H1 (cell line): ENCODE measurements around the gene SKIDA1. TPM values are rescaled to one million over a fixed set of nuclear protein-coding genes. Genes with fewer than 3 reads are reported as not detected.

Source experiments
- CTCF ChIA-PET: fragments of 300-600 bp; sonication (Branson Sonifier 250); formaldehyde crosslinking; loops from one replicate; lab custom pipeline; 2021; ENCODE audit not compliant: partially characterized antibody; lab: Charles Lee
- POLR2A ChIA-PET: fragments of 300-600 bp; sonication (Branson Sonifier 250); formaldehyde crosslinking; loops from one replicate; lab custom pipeline; 2021; ENCODE audit warnings: inconsistent platforms; ENCODE audit not compliant: partially characterized antibody; lab: Charles Lee
- DNase-seq, 2 experiments: peaks; one replicate each; pipeline versions ENCODE4 v3.0.0 to v3.0.0-alpha.2; 2010 to 2022; ENCODE audit warnings: low spot score in 2 of 2, low read depth in 1 of 2, mixed read lengths in 1 of 2
- FAIRE-seq: peaks from 2 replicates; lab custom pipeline; 2011; peaks lifted over from hg19 to GRCh38; lab: Jason Lieb, UNC
- H2AFZ ChIP-seq: 2 replicates; pipeline ENCODE4 v1.8.1; 2012; ENCODE audit warnings: low read length, inconsistent platforms
- H2AK5ac ChIP-seq: 2 replicates; pipeline ENCODE4 v1.6.1; 2013; ENCODE audit warnings: low read depth, low read length
- H2BK120ac ChIP-seq: replicated peaks from 2 replicates; pipeline ENCODE3; 2013; ENCODE audit warnings: low read depth, low read length, inconsistent platforms
- H2BK12ac ChIP-seq: 2 replicates; pipeline ENCODE4 v1.6.1; 2013; ENCODE audit warnings: low read depth, low read length
- H2BK15ac ChIP-seq: 2 replicates; pipeline ENCODE4 v1.6.1; 2013; ENCODE audit warnings: low read length
- H2BK20ac ChIP-seq: 2 replicates; pipeline ENCODE4 v1.6.1; 2013; ENCODE audit warnings: low read length
- H2BK5ac ChIP-seq: 2 replicates; pipeline ENCODE4 v1.6.1; 2013; ENCODE audit warnings: low read depth, low read length
- H3K14ac ChIP-seq: 2 replicates; pipeline ENCODE4 v1.6.1; 2013; ENCODE audit warnings: inconsistent platforms; ENCODE audit not compliant: insufficient read length
- H3K18ac ChIP-seq: 2 replicates; pipeline ENCODE4 v1.6.1; 2013; ENCODE audit warnings: low read length; ENCODE audit errors: extremely low read depth
- H3K23ac ChIP-seq: 2 replicates; pipeline ENCODE4 v1.6.1; 2013; ENCODE audit warnings: inconsistent platforms; ENCODE audit not compliant: insufficient read length
- H3K23me2 ChIP-seq: 2 replicates; pipeline ENCODE4 v1.6.1; 2013; ENCODE audit warnings: low read depth, low read length
- H3K27ac ChIP-seq: 2 replicates; pipeline ENCODE4 v1.6.1; 2011; ENCODE audit warnings: low read depth, low read length, inconsistent platforms
- H3K27me3 ChIP-seq, 4 experiments: replicated peaks in 1 of 4; 1 replicate in 1 of 4; 2 replicates in 3 of 4; pipeline versions ENCODE4 v1.6.1 to v1.8.1; 2011 to 2013; ENCODE audit warnings: low read length in 3 of 4, mild to moderate bottlenecking in 3 of 4, inconsistent platforms in 2 of 4, mixed read lengths in 2 of 4, moderate library complexity in 1 of 4; ENCODE audit not compliant: control insufficient read depth in 3 of 4, insufficient read depth in 3 of 4; ENCODE audit errors: extremely low read depth in 1 of 4
- H3K36me3 ChIP-seq, 4 experiments: 2 replicates each; pipeline versions ENCODE4 v1.6.1 to v1.8.1; 2011 to 2013; ENCODE audit warnings: mild to moderate bottlenecking in 4 of 4, low read length in 3 of 4, moderate library complexity in 2 of 4, control low read depth in 1 of 4, inconsistent platforms in 1 of 4; ENCODE audit not compliant: insufficient read depth in 4 of 4, control insufficient read depth in 2 of 4
- H3K4ac ChIP-seq: replicated peaks from 2 replicates; pipeline ENCODE3; 2013; ENCODE audit warnings: low read length, low read depth, mixed read lengths, inconsistent platforms; ENCODE audit not compliant: insufficient read length
- H3K4me1 ChIP-seq, 4 experiments: replicated peaks in 1 of 4; 1 replicate in 1 of 4; 2 replicates in 3 of 4; pipeline versions ENCODE4 v1.6.1 to v1.8.1; 2011 to 2013; ENCODE audit warnings: low read length in 3 of 4, inconsistent platforms in 2 of 4, mixed read lengths in 1 of 4; ENCODE audit not compliant: insufficient read depth in 4 of 4, control insufficient read depth in 3 of 4
- H3K4me2 ChIP-seq, 2 experiments: 2 replicates each; pipeline versions ENCODE4 v1.6.1 to v1.8.1; 2011 to 2013; ENCODE audit warnings: low read depth in 2 of 2, low read length in 2 of 2, control low read depth in 1 of 2, inconsistent platforms in 1 of 2, mild to moderate bottlenecking in 1 of 2; ENCODE audit not compliant: insufficient read depth in 1 of 2
- H3K4me3 ChIP-seq, 4 experiments: fragments of 200-600, 300-600 bp in 1 of 4; sonication (generic), shearing (Covaris generic), sonication (Bioruptor Twin) in 1 of 4; 2 replicates each; pipeline versions ENCODE4 v1.5.1 to v1.8.1; 2011 to 2016; ENCODE audit warnings: low read length in 4 of 4, low read depth in 3 of 4, control low read depth in 2 of 4, inconsistent platforms in 2 of 4, mild to moderate bottlenecking in 2 of 4, mixed read lengths in 1 of 4, moderate library complexity in 1 of 4; ENCODE audit not compliant: insufficient read depth in 2 of 4; ENCODE audit errors: extremely low read depth in 1 of 4
- H3K56ac ChIP-seq: replicated peaks from 2 replicates; pipeline ENCODE3; 2013; ENCODE audit warnings: low read depth, mild to moderate bottlenecking, mixed read lengths, low read length, inconsistent platforms; ENCODE audit not compliant: insufficient read length
- H3K79me1 ChIP-seq: 2 replicates; pipeline ENCODE4 v1.6.1; 2013; ENCODE audit warnings: low read depth, low read length, control low read depth
- H3K79me2 ChIP-seq, 2 experiments: 2 replicates each; pipeline versions ENCODE4 v1.6.1 to v1.8.1; 2012 to 2013; ENCODE audit warnings: low read length in 2 of 2, mild to moderate bottlenecking in 2 of 2, inconsistent platforms in 1 of 2; ENCODE audit not compliant: insufficient read depth in 2 of 2, control insufficient read depth in 1 of 2
- H3K9ac ChIP-seq, 4 experiments: replicated peaks in 1 of 4; 1 replicate in 1 of 4; 2 replicates in 3 of 4; pipeline versions ENCODE4 v1.6.1 to v1.8.1; 2011 to 2013; ENCODE audit warnings: low read depth in 3 of 4, low read length in 3 of 4, control low read depth in 2 of 4, mild to moderate bottlenecking in 2 of 4, moderate library complexity in 2 of 4, inconsistent platforms in 1 of 4; ENCODE audit errors: extremely low read depth in 1 of 4
- H3K9me3 ChIP-seq, 2 experiments: 2 replicates each; pipeline versions ENCODE4 v1.6.1 to v1.8.1; 2012 to 2013; ENCODE audit warnings: mild to moderate bottlenecking in 2 of 2, moderate library complexity in 2 of 2, control low read depth in 1 of 2, inconsistent platforms in 1 of 2, low read depth in 1 of 2, low read length in 1 of 2, mixed read lengths in 1 of 2; ENCODE audit not compliant: insufficient read depth in 2 of 2
- H4K20me1 ChIP-seq, 2 experiments: replicated peaks in 1 of 2; 2 replicates each; pipeline versions ENCODE3 to v1.8.1; 2011 to 2013; ENCODE audit warnings: inconsistent platforms in 2 of 2, low read length in 2 of 2, mild to moderate bottlenecking in 1 of 2; ENCODE audit not compliant: insufficient read depth in 2 of 2, control insufficient read depth in 1 of 2
- H4K5ac ChIP-seq: 2 replicates; pipeline ENCODE4 v1.6.1; 2013; ENCODE audit warnings: low read length, low read depth, mixed read lengths, inconsistent platforms; ENCODE audit not compliant: insufficient read length
- H4K8ac ChIP-seq: 2 replicates; pipeline ENCODE4 v1.8.0; 2013; ENCODE audit warnings: mild to moderate bottlenecking, moderate library complexity, low read length, inconsistent platforms; ENCODE audit not compliant: insufficient read depth; ENCODE audit errors: extremely low read depth
- H4K91ac ChIP-seq: replicated peaks from 2 replicates; pipeline ENCODE3; 2013; ENCODE audit warnings: low read length, mixed read lengths, inconsistent platforms; ENCODE audit not compliant: insufficient read length
- CEBPB ChIP-seq: IDR thresholded peaks from 2 replicates; pipeline ENCODE4 v1.6.1; 2012; ENCODE audit warnings: low read depth, low read length
- SIN3A ChIP-seq, 2 experiments: IDR thresholded peaks in 1 of 2; conservative IDR thresholded peaks in 1 of 2; 2 replicates each; pipeline ENCODE4 v1.6.1; 2011 to 2012; ENCODE audit warnings: low read length in 2 of 2, improper control_type of control experiment in 1 of 2, low read depth in 1 of 2, mild to moderate bottlenecking in 1 of 2
- SP4 ChIP-seq: IDR thresholded peaks from 2 replicates; pipeline ENCODE4 v1.6.1; 2012; ENCODE audit warnings: low read length, inconsistent platforms
- TEAD4 ChIP-seq: IDR thresholded peaks from 2 replicates; pipeline ENCODE4 v1.6.1; 2012; ENCODE audit warnings: low read depth, low read length, inconsistent platforms, mixed read lengths
- WGBS, 2 experiments: shearing (Covaris generic) in 1 of 2; methylation state at CpG; one replicate each; pipeline versions ENCODE4 v1.1.6 to v1.1.7; 2013 to 2015; ENCODE audit warnings: low lambda C conversion rate in 2 of 2, mixed read lengths in 2 of 2, inconsistent platforms in 1 of 2, low coverage in 1 of 2, missing lambda C conversion rate in 1 of 2; ENCODE audit not compliant: insufficient replicate concordance in 2 of 2, insufficient coverage in 1 of 2, insufficient read length in 1 of 2; ENCODE audit errors: extremely low coverage in 1 of 2, missing lambda C conversion rate in 1 of 2; 5-methylcytosine and 5-hydroxymethylcytosine counted together
- polyA plus RNA-seq, 7 experiments: library from polyadenylated mRNA; depleted of rRNA in 3 of 7; stranded (reverse) in 5 of 7; unstranded in 2 of 7; fragments of >200 nt in 5 of 7; fragments of 200-250 nt in 2 of 7; gene quantifications; 1 replicate in 5 of 7; 2 replicates in 1 of 7; 4 replicates in 1 of 7; pipeline versions ENCODE4 v1.2.1 to v1.2.3, GENCODE V29; 2011 to 2013; ENCODE audit warnings: missing spikeins in 2 of 7, mixed read lengths in 2 of 7
- total RNA-seq: library from RNA; stranded (reverse); fragmentation: NEBNext Ultra II Directional; extraction: Animal tissue kit (Norgen Biotek cat#: 25700); gene quantifications from 2 replicates; pipeline ENCODE4 v1.2.1, GENCODE V29; 2021

Gene SKIDA1
- total and polyA plus RNA-seq, 2 of the 8 experiments (the other 6 are each of a cell fraction or from before 2014, with no cell fraction given), result 1.5 to 8.0 TPM

DNA sequence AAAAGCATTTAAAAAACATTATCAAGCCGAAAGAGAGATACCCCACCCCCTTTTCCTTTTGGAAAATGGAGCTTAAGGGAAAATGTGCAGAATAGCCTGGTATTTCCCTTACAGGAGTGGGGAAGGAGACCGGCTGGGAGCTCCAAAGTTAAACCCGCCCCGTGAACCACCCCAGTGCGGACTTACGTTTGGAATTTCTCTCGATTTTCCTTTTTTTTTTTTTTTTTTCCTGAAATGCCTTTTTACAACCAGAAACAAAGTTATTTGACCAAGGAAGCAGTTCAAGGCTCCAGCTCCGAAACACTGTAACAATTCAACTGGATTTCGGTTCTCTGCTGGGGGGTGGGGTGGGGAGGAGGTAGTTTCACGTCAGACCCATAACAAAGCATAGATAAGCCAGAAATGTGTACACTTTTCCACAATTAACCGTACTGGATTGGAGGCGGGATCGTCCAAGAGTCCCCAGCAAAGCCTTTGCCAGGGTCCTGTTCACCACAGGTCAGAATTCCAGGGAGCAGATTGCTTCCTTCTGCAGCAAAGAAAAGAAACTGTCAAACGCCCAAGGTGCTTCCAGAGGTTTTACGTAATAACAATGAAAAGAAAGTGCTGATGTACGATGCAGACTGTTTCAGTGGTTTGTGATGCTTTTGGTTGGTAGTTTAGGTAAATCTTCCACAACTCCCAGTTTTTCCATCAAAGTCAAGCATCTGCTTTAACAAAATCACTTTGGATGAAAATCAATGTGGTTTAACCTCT is 6.7 kb downstream of the SKIDA1 start:
- H2BK12ac ChIP-seq, result peak overlapping the region; percentile 53; the same call in 1 of the 2 replicates
- H3K4me3 ChIP-seq, result peak overlapping the region; percentile 66 to 90 (median 83)
- H4K8ac ChIP-seq, result no peak overlapping the region
- H3K4me1 ChIP-seq, result peaks cover 16 to 37% (median 26%) of the 10 kb centered on the region in 4 experiments
- WGBS, 2 experiments, result 3% methylated on average over 15 of the region's 16 CpGs; no CpG with 5 or more reads in 1 of the 2 experiments
- H4K5ac ChIP-seq, result no peak overlapping the region
- no peak overlapping the region for H2BK15ac ChIP-seq
- peak overlapping the region in 1 of 4 experiments; percentile 45; a peak in 1 of 7 replicates for H3K9ac ChIP-seq
- H3K4me2 ChIP-seq, result peak overlapping the region; percentile 96 to 100
- H2BK20ac ChIP-seq, result no peak overlapping the region; the same call in none of the 2 replicates
- no peak overlapping the region for H3K23ac ChIP-seq
- DNase-seq, result no peak
- H3K14ac ChIP-seq, result no peak overlapping the region
- no peaks in the 10 kb centered on the region for H3K9me3 ChIP-seq
- FAIRE-seq, result no peak
- H2BK120ac ChIP-seq, result no peak overlapping the region
- peaks cover 0 to 33% of the 10 kb centered on the region in 2 experiments; a peak in 3 of 4 replicates for H3K79me2 ChIP-seq
- H3K79me1 ChIP-seq, result no peaks in the 10 kb centered on the region
- H3K36me3 ChIP-seq, result no peaks in the 10 kb centered on the region
- H3K27me3 ChIP-seq, result peaks cover 0 to 3% (median 0%) of the 10 kb centered on the region in 4 experiments; a peak in 2 of 7 replicates
- no peak overlapping the region for H3K27ac ChIP-seq
- POLR2A ChIA-PET, result interaction anchor here (0.6 to 17.3 kb wide), 7 partner anchors 8 to 222 kb away, joined by 3 to 352 read pairs (median 4); no protein-coding TSS in a partner anchor
- no peak overlapping the region for H4K91ac ChIP-seq
- H2AK5ac ChIP-seq, result no peak overlapping the region
- no peak overlapping the region for H2AFZ ChIP-seq
- peaks cover 0 to 2% of the 10 kb centered on the region in 2 experiments for H4K20me1 ChIP-seq
- no peak overlapping the region; the same call in 1 of the 2 replicates for H3K18ac ChIP-seq
- no peak overlapping the region for H3K4ac ChIP-seq
- CTCF ChIA-PET, result interaction anchor here (0.6 to 1.5 kb wide), 9 partner anchors 11 to 215 kb away, joined by 3 to 8 read pairs (median 4); no protein-coding TSS in a partner anchor
- H2BK5ac ChIP-seq, result no peak overlapping the region
- H3K23me2 ChIP-seq, result peaks cover 28% of the 10 kb centered on the region
- no peak overlapping the region for H3K56ac ChIP-seq
- no peak for TF ChIP-seq SP4
- peak in 1 of 2 experiments; percentile 54; a peak in 1 of 4 replicates for TF ChIP-seq SIN3A (conservative IDR thresholded peaks at IDR 0.05 in 1 of 2, IDR thresholded peaks at IDR 0.05 in 1 of 2; ENCODE audit: low read depth in 1 of 2, low read length in 2 of 2)
- TF ChIP-seq TEAD4, result peak; percentile 58; the same call in 1 of the 2 replicates
- no peak for TF ChIP-seq CEBPB
